ENCODE results near the gene SLC7A6OS. TPM values are rescaled to one million over a fixed set of nuclear protein-coding genes. Genes with fewer than 3 reads are reported as not detected.

SLC7A6OS gene
- total RNA-seq, 4 donors from 2014 or later, result 8.8 to 18.1 (median 10.1) TPM

DNA sequence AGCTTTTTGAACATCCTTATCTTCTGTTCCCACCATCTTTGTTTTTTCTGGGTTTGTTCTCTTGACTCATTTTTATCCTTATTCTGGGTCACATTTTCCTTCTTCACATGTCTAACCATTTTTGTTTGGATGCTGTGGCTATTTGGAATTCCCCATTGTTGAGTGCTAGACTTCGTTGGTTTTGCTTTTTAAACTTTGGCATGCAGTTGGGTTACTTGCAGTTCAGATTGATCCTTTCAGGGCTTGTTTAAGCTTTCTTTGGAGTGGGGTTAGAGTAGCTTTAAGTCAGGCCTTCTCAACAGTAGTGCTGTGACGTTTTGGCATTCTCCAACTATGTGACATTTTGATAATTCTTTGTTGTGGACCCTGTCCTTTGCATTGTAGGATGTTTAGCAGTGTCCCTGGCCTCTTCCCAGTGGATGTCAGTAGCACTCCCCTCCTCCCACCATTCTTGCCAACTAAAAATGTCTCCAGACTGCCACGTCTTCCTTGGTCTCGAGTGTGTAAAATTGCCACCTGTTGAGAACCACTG lies 21.2 kb upstream of the SLC7A6OS start:
- TF ChIP-seq EP300 (IDR thresholded peaks at IDR 0.05) (no peak), POLR2A (IDR thresholded peaks at IDR 0.05) (no peak), POLR2AphosphoS5 (IDR thresholded peaks at IDR 0.05) (no peak)
- TF ChIP-seq, protein P1, sequence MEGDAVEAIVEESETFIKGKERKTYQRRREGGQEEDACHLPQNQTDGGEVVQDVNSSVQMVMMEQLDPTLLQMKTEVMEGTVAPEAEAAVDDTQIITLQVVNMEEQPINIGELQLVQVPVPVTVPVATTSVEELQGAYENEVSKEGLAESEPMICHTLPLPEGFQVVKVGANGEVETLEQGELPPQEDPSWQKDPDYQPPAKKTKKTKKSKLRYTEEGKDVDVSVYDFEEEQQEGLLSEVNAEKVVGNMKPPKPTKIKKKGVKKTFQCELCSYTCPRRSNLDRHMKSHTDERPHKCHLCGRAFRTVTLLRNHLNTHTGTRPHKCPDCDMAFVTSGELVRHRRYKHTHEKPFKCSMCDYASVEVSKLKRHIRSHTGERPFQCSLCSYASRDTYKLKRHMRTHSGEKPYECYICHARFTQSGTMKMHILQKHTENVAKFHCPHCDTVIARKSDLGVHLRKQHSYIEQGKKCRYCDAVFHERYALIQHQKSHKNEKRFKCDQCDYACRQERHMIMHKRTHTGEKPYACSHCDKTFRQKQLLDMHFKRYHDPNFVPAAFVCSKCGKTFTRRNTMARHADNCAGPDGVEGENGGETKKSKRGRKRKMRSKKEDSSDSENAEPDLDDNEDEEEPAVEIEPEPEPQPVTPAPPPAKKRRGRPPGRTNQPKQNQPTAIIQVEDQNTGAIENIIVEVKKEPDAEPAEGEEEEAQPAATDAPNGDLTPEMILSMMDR (IDR thresholded peaks at IDR 0.05), result no peak
- no peak overlapping the region for H3K27ac ChIP-seq
- no peak overlapping the region for H3K4me3 ChIP-seq
- peaks cover 10% of the 10 kb centered on the region for H3K36me3 ChIP-seq
- H3K4me1 ChIP-seq, result peaks cover 31% of the 10 kb centered on the region
- H3K9me3 ChIP-seq, result no peaks in the 10 kb centered on the region
- WGBS, result 41% methylated on average over 4 of the region's 4 CpGs
- no peaks in the 10 kb centered on the region for H3K27me3 ChIP-seq
- no peak for DNase-seq (ENCODE audit: low spot score in 2 of 2)

DNA sequence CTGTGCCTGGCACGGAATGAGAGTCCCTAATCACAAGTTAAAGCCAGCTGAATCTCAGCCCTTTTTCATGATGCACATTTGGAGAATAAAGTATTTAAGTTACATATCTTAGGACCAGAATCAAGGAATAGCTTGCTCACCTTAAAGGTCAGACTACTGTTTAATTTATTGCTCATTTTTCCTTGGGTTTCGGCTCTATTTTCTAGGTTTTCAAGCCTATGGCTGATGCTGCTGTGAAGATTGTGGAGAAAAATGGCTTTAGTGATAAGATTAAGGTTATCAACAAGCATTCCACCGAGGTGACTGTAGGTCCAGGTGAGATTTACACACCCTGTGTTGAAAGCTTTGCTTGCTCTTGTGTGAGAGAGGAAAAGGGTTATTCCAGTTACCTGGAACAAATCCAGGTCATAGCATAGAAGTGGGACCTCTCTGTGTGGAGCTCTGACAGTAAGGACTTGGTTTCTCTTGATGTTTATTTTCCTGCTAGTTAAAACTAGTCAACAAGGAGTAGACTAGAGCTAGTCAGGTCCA lies 18.2 kb upstream of the SLC7A6OS start:
- no peak for TF ChIP-seq EP300 (IDR thresholded peaks at IDR 0.05)
- TF ChIP-seq, protein P1 (IDR thresholded peaks at IDR 0.05), result no peak
- no peak for TF ChIP-seq POLR2A (IDR thresholded peaks at IDR 0.05)
- no peak for TF ChIP-seq POLR2AphosphoS5 (IDR thresholded peaks at IDR 0.05)
- peaks cover 38% of the 10 kb centered on the region for H3K36me3 ChIP-seq
- H3K27ac ChIP-seq, result no peak overlapping the region

DNA sequence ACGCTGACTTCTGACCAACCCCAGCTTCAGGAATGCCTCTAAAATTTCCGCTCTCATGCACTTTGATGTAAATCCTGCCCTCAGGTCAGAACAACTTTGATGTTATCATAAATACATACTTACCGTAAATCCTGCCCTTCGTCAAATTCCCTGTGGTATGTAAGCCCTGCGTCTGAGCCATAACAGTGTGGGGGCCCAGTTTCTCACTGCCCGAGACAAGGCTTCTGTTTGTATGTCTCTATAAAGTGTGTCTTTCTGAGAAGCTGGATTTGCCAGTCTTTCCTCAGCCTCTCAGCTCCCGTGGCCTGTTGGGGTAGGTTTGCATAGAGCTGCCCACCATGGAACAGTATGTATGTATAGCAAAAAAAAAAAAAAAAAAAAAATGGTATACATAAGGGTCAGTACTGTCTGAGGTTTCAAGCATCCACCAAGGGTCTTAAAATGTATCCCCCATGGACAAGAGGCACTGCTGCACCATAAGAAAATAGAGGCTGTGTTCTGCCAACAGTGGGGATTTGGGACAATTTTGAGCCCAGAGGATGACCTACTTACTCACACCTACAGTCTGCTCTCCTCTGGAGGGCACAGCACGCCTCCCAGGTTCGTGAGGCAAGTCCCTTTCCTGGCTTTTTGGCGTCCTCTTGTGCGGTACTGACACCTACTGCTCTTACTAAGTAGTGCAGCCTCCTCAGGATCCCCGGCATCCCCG lies 17.6 kb upstream of the SLC7A6OS start:
- no peak for TF ChIP-seq EP300 (IDR thresholded peaks at IDR 0.05)
- TF ChIP-seq, protein P1 (IDR thresholded peaks at IDR 0.05), result peak; percentile 90 to 92
- Histone ChIP-seq H3K27me3 (no peaks in the 10 kb centered on the region), H3K9me3 (no peaks in the 10 kb centered on the region), H3K27ac (no peak overlapping the region), H3K4me3 (no peak overlapping the region), H3K36me3 (peaks cover 40% of the 10 kb centered on the region), H3K4me1 (peaks cover 12% of the 10 kb centered on the region)
- DNase-seq (ENCODE audit: low spot score in 2 of 2), result peak; percentile 87 to 88
- WGBS, result 24% methylated on average over 13 of the region's 13 CpGs

More for the DNA sequence above, 18.2 kb upstream of the SLC7A6OS start:
- no peak overlapping the region for H3K4me3 ChIP-seq
- peaks cover 18% of the 10 kb centered on the region for H3K4me1 ChIP-seq
- WGBS, result 37% methylated on average over 3 of the region's 3 CpGs
- no peaks in the 10 kb centered on the region for H3K27me3 ChIP-seq
- DNase-seq (ENCODE audit: low spot score in 2 of 2), result no peak
- H3K9me3 ChIP-seq, result no peaks in the 10 kb centered on the region

DNA sequence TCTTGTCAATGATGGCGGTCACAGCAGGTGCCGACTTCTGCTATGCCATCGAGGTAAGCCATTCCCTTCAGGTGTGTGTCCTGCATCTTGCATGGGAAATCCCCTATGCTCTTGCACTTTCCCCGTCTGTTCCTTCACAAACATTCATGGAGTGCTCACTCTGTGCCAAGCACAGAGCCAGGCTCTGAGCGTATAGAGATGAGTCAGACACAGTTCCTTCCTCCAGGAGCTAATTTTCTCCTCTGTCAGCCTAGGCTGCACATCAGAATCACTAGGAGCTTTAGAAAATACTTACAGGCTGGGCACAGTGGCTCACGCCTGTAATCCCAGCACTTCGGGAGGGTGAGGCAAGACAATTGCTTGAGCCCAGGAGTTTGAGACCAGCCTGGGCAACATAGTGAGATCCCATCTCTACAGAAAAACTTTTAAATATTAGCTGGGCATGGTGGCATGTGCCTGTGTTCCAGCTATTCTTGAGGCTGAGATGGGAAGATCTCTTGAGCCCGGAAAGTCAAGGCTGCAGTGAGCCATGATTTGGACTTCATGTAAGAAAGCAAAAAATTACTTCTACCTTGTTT lies 14.1 kb upstream of the SLC7A6OS start:
- Histone ChIP-seq H3K27me3 (no peaks in the 10 kb centered on the region), H3K36me3 (peaks cover 53% of the 10 kb centered on the region), H3K9me3 (no peaks in the 10 kb centered on the region), H3K4me3 (no peak overlapping the region), H3K4me1 (peaks cover 2% of the 10 kb centered on the region), H3K27ac (no peak overlapping the region)
- TF ChIP-seq POLR2A (IDR thresholded peaks at IDR 0.05) (no peak), EP300 (IDR thresholded peaks at IDR 0.05) (no peak), POLR2AphosphoS5 (IDR thresholded peaks at IDR 0.05) (no peak)
- TF ChIP-seq, protein P1 (IDR thresholded peaks at IDR 0.05), result no peak
- 89% methylated on average over 8 of the region's 8 CpGs for WGBS
- DNase-seq (ENCODE audit: low spot score in 2 of 2), result peak in 1 of 2 donors; percentile 2

DNA sequence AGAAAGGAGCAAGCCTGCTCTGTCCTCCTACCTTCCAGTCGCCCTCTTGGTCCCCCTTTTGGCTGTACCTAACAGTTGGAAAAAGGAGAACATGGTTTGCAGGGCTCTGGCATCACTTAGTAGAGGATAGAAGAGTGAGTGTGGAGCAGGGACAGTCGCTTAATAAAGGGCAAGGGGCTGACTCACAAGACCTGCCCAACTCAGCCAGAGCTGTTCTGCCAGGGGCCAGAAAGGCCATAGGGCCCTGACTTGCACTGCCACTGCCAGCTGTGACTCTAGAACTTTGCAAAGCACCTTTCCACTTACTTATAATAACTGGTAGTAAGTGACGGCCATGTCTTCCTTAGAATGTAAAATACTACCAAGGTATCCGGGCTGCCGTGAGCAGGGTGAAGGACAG lies 13.6 kb upstream of the SLC7A6OS start:
- Histone ChIP-seq H3K27me3 (no peaks in the 10 kb centered on the region), H3K36me3 (peaks cover 55% of the 10 kb centered on the region), H3K9me3 (no peaks in the 10 kb centered on the region), H3K4me3 (no peak overlapping the region), H3K4me1 (peaks cover 2% of the 10 kb centered on the region), H3K27ac (no peak overlapping the region)
- TF ChIP-seq EP300 (IDR thresholded peaks at IDR 0.05) (no peak), POLR2AphosphoS5 (IDR thresholded peaks at IDR 0.05) (no peak), POLR2A (IDR thresholded peaks at IDR 0.05) (no peak)
- TF ChIP-seq, protein P1 (IDR thresholded peaks at IDR 0.05), result no peak
- WGBS, result 88% methylated on average over 5 of the region's 5 CpGs
- peak in 1 of 2 donors; percentile 40 for DNase-seq (ENCODE audit: low spot score in 2 of 2)

All from suprapubic skin (tissue), 4 donors.